Liver (tissue), 9 donors: Measurements from ENCODE around the gene SIRT2. TPM values are rescaled to one million over a fixed set of nuclear protein-coding genes. Genes with fewer than 3 reads are reported as not detected.

Experiments used
- DNase-seq: peaks from one replicate; pipeline ENCODE4 v3.0.0-alpha.2; 2017; ENCODE audit warnings: low spot score
- H3K27ac ChIP-seq, 2 donors: one replicate each; pipeline ENCODE4 v1.7.0; 2013; ENCODE audit warnings: inconsistent platforms in 2 of 2, low read length in 2 of 2, control low read depth in 1 of 2, low read depth in 1 of 2, mild to moderate bottlenecking in 1 of 2
- H3K27me3 ChIP-seq, 4 donors: one replicate each; pipeline versions ENCODE4 v1.6.1 to v1.7.0; 2013; ENCODE audit warnings: low read length in 3 of 4, inconsistent platforms in 1 of 4, mild to moderate bottlenecking in 1 of 4, moderate library complexity in 1 of 4; ENCODE audit not compliant: control insufficient read depth in 4 of 4, insufficient read depth in 4 of 4
- H3K36me3 ChIP-seq, 4 donors: one replicate each; pipeline versions ENCODE4 v1.6.1 to v1.7.0; 2013; ENCODE audit warnings: low read length in 3 of 4, mild to moderate bottlenecking in 3 of 4, low read depth in 1 of 4, moderate library complexity in 1 of 4; ENCODE audit not compliant: control insufficient read depth in 4 of 4, insufficient read depth in 3 of 4
- H3K4me1 ChIP-seq, 4 donors: one replicate each; pipeline versions ENCODE4 v1.6.1 to v1.7.0; 2013; ENCODE audit warnings: low read length in 3 of 4, mild to moderate bottlenecking in 3 of 4, moderate library complexity in 1 of 4; ENCODE audit not compliant: control insufficient read depth in 4 of 4, insufficient read depth in 4 of 4
- H3K4me3 ChIP-seq, 3 donors: one replicate each; pipeline versions ENCODE4 v1.6.1 to v1.7.0; 2013; ENCODE audit warnings: low read length in 3 of 3, control low read depth in 1 of 3, low read depth in 1 of 3, mild to moderate bottlenecking in 1 of 3
- H3K9ac ChIP-seq, 2 donors: one replicate each; pipeline ENCODE4 v1.7.0; 2013; ENCODE audit warnings: low read length in 2 of 2, mild to moderate bottlenecking in 2 of 2, moderate library complexity in 2 of 2, control low read depth in 1 of 2, low read depth in 1 of 2
- H3K9me3 ChIP-seq, 4 donors: one replicate each; pipeline versions ENCODE4 v1.6.1 to v1.7.0; 2013; ENCODE audit warnings: low read length in 3 of 4; ENCODE audit not compliant: control insufficient read depth in 4 of 4
- EGR1 ChIP-seq, 2 donors: IDR thresholded peaks; 2 replicates each; pipeline ENCODE4 v1.6.1; 2016 to 2018; ENCODE audit warnings: antibody characterized with exemption in 2 of 2, low read depth in 2 of 2
- FOXA1 ChIP-seq: IDR thresholded peaks from 2 replicates; pipeline ENCODE4 v1.6.1; 2016; ENCODE audit warnings: antibody characterized with exemption
- FOXA2 ChIP-seq: IDR thresholded peaks from 2 replicates; pipeline ENCODE4 v1.6.1; 2016; ENCODE audit warnings: antibody characterized with exemption
- GABPA ChIP-seq, 2 donors: IDR thresholded peaks in 1 of 2; conservative IDR thresholded peaks in 1 of 2; 2 replicates each; pipeline ENCODE4 v1.6.1; 2016; ENCODE audit warnings: antibody characterized with exemption in 2 of 2, mild to moderate bottlenecking in 1 of 2, moderate library complexity in 1 of 2
- HNF4G ChIP-seq: IDR thresholded peaks from 2 replicates; pipeline ENCODE4 v1.6.1; 2016; ENCODE audit warnings: antibody characterized with exemption
- JUND ChIP-seq, 2 donors: IDR thresholded peaks; 2 replicates each; pipeline ENCODE4 v1.6.1; 2016; ENCODE audit warnings: antibody characterized with exemption in 2 of 2
- NR2F2 ChIP-seq: IDR thresholded peaks from 2 replicates; pipeline ENCODE4 v1.6.1; 2016; ENCODE audit warnings: antibody characterized with exemption
- RAD21 ChIP-seq, 2 donors: IDR thresholded peaks; 2 replicates each; pipeline ENCODE4 v1.6.1; 2016; ENCODE audit warnings: antibody characterized with exemption in 2 of 2, mild to moderate bottlenecking in 2 of 2
- REST ChIP-seq: IDR thresholded peaks from 2 replicates; pipeline ENCODE4 v1.6.1; 2016; ENCODE audit warnings: antibody characterized with exemption, mild to moderate bottlenecking
- SP1 ChIP-seq: IDR thresholded peaks from 2 replicates; pipeline ENCODE4 v1.6.1; 2018; ENCODE audit warnings: antibody characterized with exemption, mild to moderate bottlenecking
- TAF1 ChIP-seq: conservative IDR thresholded peaks from 2 replicates; pipeline ENCODE4 v1.6.1; 2016; ENCODE audit warnings: antibody characterized with exemption, mild to moderate bottlenecking
- YY1 ChIP-seq: IDR thresholded peaks from 2 replicates; pipeline ENCODE4 v1.6.1; 2016; ENCODE audit warnings: antibody characterized with exemption, mild to moderate bottlenecking
- WGBS: extraction: QIAGEN DNeasy Blood & Tissue Kit; methylation state at CpG from one replicate; pipeline ENCODE4 v1.1.7; 2013; 5-methylcytosine and 5-hydroxymethylcytosine counted together
- polyA plus RNA-seq, 2 donors: library from polyadenylated mRNA; stranded (reverse) in 1 of 2; unstranded in 1 of 2; fragments of 200-250 nt in 1 of 2; fragments of >200 nt in 1 of 2; fragmentation: Nextera tagmentation in 1 of 2; extraction: Ambion mirVana in 1 of 2; gene quantifications; one replicate each; pipeline versions ENCODE4 v1.2.1 to v1.2.3, GENCODE V29; 2013 to 2015
- total RNA-seq, 2 donors: library from RNA; depleted of rRNA; stranded (reverse); fragments of >200 nt; gene quantifications; one replicate each; pipeline ENCODE4 v1.2.3, GENCODE V29; 2014
- TF ChIP-seq, protein P1 (sequence below): fragments of 150-350 bp; IDR thresholded peaks from 2 replicates; pipeline ENCODE4 v1.5.1; 2017; ENCODE audit warnings: improper control_type of control experiment, low read depth, low read length; ENCODE audit not compliant: missing input control
- TF ChIP-seq, protein P2 (sequence below): IDR thresholded peaks from 2 replicates; pipeline ENCODE4 v1.6.1; 2016; ENCODE audit warnings: antibody characterized with exemption
- TF ChIP-seq, protein P3 (sequence below): IDR thresholded peaks from 2 replicates; pipeline ENCODE4 v1.6.1; 2016; ENCODE audit warnings: antibody characterized with exemption
- donor health status: healthy.
- donor health status: healthy.
- donor health status: healthy.
- donor health status: healthy.
- donor health status: healthy.

SIRT2 gene
- total and polyA plus RNA-seq, 4 donors: 21.8 to 42.2 (median 26.9) TPM

GRCh38 chr19:38913958-38914357, 14.5 kb upstream of the SIRT2 start (continued):
- TF ChIP-seq, protein P1, sequence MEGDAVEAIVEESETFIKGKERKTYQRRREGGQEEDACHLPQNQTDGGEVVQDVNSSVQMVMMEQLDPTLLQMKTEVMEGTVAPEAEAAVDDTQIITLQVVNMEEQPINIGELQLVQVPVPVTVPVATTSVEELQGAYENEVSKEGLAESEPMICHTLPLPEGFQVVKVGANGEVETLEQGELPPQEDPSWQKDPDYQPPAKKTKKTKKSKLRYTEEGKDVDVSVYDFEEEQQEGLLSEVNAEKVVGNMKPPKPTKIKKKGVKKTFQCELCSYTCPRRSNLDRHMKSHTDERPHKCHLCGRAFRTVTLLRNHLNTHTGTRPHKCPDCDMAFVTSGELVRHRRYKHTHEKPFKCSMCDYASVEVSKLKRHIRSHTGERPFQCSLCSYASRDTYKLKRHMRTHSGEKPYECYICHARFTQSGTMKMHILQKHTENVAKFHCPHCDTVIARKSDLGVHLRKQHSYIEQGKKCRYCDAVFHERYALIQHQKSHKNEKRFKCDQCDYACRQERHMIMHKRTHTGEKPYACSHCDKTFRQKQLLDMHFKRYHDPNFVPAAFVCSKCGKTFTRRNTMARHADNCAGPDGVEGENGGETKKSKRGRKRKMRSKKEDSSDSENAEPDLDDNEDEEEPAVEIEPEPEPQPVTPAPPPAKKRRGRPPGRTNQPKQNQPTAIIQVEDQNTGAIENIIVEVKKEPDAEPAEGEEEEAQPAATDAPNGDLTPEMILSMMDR: no peak

- DNase-seq: no peak
- Histone ChIP-seq H3K9me3 (no peaks in the 10 kb centered on the region), H3K27me3 (no peaks in the 10 kb centered on the region), H3K36me3 (peaks cover 3 to 13% (median 4%) of the 10 kb centered on the region in 4 donors), H3K4me3 (no peak overlapping the region), H3K9ac (no peak overlapping the region), H3K27ac (no peak overlapping the region), H3K4me1 (no peaks in the 10 kb centered on the region)
- 87% methylated on average over 12 of the region's 12 CpGs for WGBS
- no peak for TF ChIP-seq YY1
- TF ChIP-seq TAF1: no peak
- TF ChIP-seq FOXA1: no peak
- no peak for TF ChIP-seq RAD21 (IDR thresholded peaks at IDR 0.05)
- no peak for TF ChIP-seq HNF4G
- no peak for TF ChIP-seq FOXA2
- TF ChIP-seq, protein P2, sequence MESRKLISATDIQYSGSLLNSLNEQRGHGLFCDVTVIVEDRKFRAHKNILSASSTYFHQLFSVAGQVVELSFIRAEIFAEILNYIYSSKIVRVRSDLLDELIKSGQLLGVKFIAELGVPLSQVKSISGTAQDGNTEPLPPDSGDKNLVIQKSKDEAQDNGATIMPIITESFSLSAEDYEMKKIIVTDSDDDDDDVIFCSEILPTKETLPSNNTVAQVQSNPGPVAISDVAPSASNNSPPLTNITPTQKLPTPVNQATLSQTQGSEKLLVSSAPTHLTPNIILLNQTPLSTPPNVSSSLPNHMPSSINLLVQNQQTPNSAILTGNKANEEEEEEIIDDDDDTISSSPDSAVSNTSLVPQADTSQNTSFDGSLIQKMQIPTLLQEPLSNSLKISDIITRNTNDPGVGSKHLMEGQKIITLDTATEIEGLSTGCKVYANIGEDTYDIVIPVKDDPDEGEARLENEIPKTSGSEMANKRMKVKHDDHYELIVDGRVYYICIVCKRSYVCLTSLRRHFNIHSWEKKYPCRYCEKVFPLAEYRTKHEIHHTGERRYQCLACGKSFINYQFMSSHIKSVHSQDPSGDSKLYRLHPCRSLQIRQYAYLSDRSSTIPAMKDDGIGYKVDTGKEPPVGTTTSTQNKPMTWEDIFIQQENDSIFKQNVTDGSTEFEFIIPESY: no peak
- TF ChIP-seq, protein P3, sequence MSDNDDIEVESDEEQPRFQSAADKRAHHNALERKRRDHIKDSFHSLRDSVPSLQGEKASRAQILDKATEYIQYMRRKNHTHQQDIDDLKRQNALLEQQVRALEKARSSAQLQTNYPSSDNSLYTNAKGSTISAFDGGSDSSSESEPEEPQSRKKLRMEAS: no peak
- no peak for TF ChIP-seq GABPA (IDR thresholded peaks at IDR 0.05 in 1 of 2, conservative IDR thresholded peaks at IDR 0.05 in 1 of 2)
- no peak for TF ChIP-seq SP1
- no peak for TF ChIP-seq NR2F2
- no peak for TF ChIP-seq JUND (IDR thresholded peaks at IDR 0.05)
- no peak for TF ChIP-seq REST
- TF ChIP-seq, protein P1: no peak
- TF ChIP-seq EGR1 (IDR thresholded peaks at IDR 0.05; ENCODE audit: low read depth in 2 of 2): no peak
These were observed 13.4 kb upstream of the SIRT2 start for GRCh38 chr19:38912600-38913514.
